HCT116 (cell line): Measurements from ENCODE around the gene ALCAM. TPM values are rescaled to one million over a fixed set of nuclear protein-coding genes. Genes with fewer than 3 reads are reported as not detected.

Experiments
- ATAC-seq: fragments of 200-7000 bp; cut with Tn5 transposase; 2 replicates; pipeline ENCODE4 v1.9.1; 2020; ENCODE audit warnings: mild to moderate bottlenecking, moderate library complexity
- BruUV-seq: library from RNA; stranded (reverse); fragments of 400-500 nt; replicated peaks from 2 replicates; lab custom pipeline; 2021; lab: Mats Ljungman, UMichigan
- CTCF ChIA-PET: fragments of 300-600 bp; sonication (Branson Sonifier 250); formaldehyde crosslinking; loops from one replicate; lab custom pipeline; 2021; ENCODE audit warnings: antibody characterized with exemption; lab: Charles Lee
- POLR2A ChIA-PET: fragments of 300-600, 350-600 bp; sonication (Branson Sonifier 250); formaldehyde crosslinking; loops from one replicate; lab custom pipeline; 2021; ENCODE audit warnings: antibody characterized with exemption; lab: Charles Lee
- RAD21 ChIA-PET, 2 experiments: fragments of 300-600 bp; sonication (Branson Sonifier 250); formaldehyde crosslinking; loops; one replicate each; lab custom pipeline; 2023; ENCODE audit warnings: low total read pairs in 2 of 2; ENCODE audit not compliant: uncharacterized antibody in 2 of 2, unreplicated experiment in 2 of 2, low non-redundant PET in 1 of 2; lab: Charles Lee
- DNase-seq: peaks from one replicate; pipeline ENCODE4 v3.0.0-alpha.2; 2010; ENCODE audit warnings: low read depth, low spot score
- H2AFZ ChIP-seq: fragments of 200-600 bp; shearing (Covaris generic), sonication (generic); 2 replicates; pipeline ENCODE4 v1.6.1; 2017; ENCODE audit warnings: low read depth, mixed run types, mixed read lengths, antibody characterized with exemption, low read length; ENCODE audit not compliant: poor library complexity, severe bottlenecking
- H3K27ac ChIP-seq: 2 replicates; pipeline ENCODE4 v1.5.1; 2012; ENCODE audit warnings: low read depth, low read length
- H3K27me3 ChIP-seq: fragments of 200-600 bp; sonication (generic); 2 replicates; pipeline ENCODE4 v1.6.1; 2016; ENCODE audit warnings: mixed run types, low read length, mixed read lengths; ENCODE audit not compliant: insufficient read depth
- H3K36me3 ChIP-seq, 2 experiments: fragments of 200-500 bp in 1 of 2; fragments of 200-600 bp in 1 of 2; sonication (Bioruptor generic) in 1 of 2; sonication (generic) in 1 of 2; 2 replicates each; pipeline versions ENCODE4 v1.5.1 to v1.6.1; 2014 to 2016; ENCODE audit warnings: low read length in 2 of 2, inconsistent platforms in 1 of 2, mixed read lengths in 1 of 2, mixed run types in 1 of 2; ENCODE audit not compliant: insufficient read depth in 2 of 2, control insufficient read depth in 1 of 2
- H3K4me1 ChIP-seq, 2 experiments: fragments of 200-600 bp in 1 of 2; sonication (generic) in 1 of 2; 2 replicates each; pipeline versions ENCODE4 v1.5.1 to v1.6.1; 2012 to 2017; ENCODE audit warnings: low read length in 2 of 2, inconsistent platforms in 1 of 2, mild to moderate bottlenecking in 1 of 2, mixed read lengths in 1 of 2, mixed run types in 1 of 2, moderate library complexity in 1 of 2; ENCODE audit not compliant: insufficient read depth in 2 of 2, control insufficient read depth in 1 of 2
- H3K4me2 ChIP-seq: fragments of 200-600 bp; sonication (generic); 2 replicates; pipeline ENCODE4 v1.6.1; 2017; ENCODE audit warnings: mixed run types, low read length, mixed read lengths
- H3K4me3 ChIP-seq, 2 experiments: fragments of 200-600 bp in 1 of 2; sonication (generic) in 1 of 2; replicated peaks in 1 of 2; 2 replicates each; pipeline ENCODE4 v1.5.1; 2011 to 2016; ENCODE audit warnings: low read length in 2 of 2, control low read depth in 1 of 2, low read depth in 1 of 2, mild to moderate bottlenecking in 1 of 2, mixed read lengths in 1 of 2, mixed run types in 1 of 2
- H3K79me2 ChIP-seq: fragments of 200-600 bp; sonication (generic); 2 replicates; pipeline ENCODE4 v1.6.1; 2017; ENCODE audit warnings: mild to moderate bottlenecking, mixed run types, low read length, moderate library complexity, mixed read lengths; ENCODE audit not compliant: insufficient read depth
- H3K9ac ChIP-seq: fragments of 200-600 bp; sonication (generic); 2 replicates; pipeline ENCODE4 v1.6.1; 2016; ENCODE audit warnings: low read length, mixed read lengths
- H3K9me2 ChIP-seq: fragments of 200-600 bp; sonication (generic), shearing (Covaris generic); 2 replicates; pipeline ENCODE4 v1.6.1; 2017; ENCODE audit warnings: mixed run types, mild to moderate bottlenecking, moderate library complexity; ENCODE audit not compliant: insufficient read depth
- H3K9me3 ChIP-seq, 2 experiments: fragments of 200-500 bp in 1 of 2; fragments of 200-600 bp in 1 of 2; sonication (Bioruptor generic) in 1 of 2; sonication (generic) in 1 of 2; 2 replicates each; pipeline ENCODE4 v1.6.1; 2014 to 2017; ENCODE audit warnings: low read length in 2 of 2, mixed read lengths in 2 of 2, inconsistent platforms in 1 of 2, low read depth in 1 of 2, mild to moderate bottlenecking in 1 of 2, mixed run types in 1 of 2, moderate library complexity in 1 of 2; ENCODE audit not compliant: control insufficient read depth in 1 of 2, insufficient read depth in 1 of 2
- H4K20me1 ChIP-seq: fragments of 200-600 bp; sonication (generic), shearing (Covaris generic); 2 replicates; pipeline ENCODE4 v1.6.1; 2017; ENCODE audit warnings: mixed run types, mild to moderate bottlenecking, moderate library complexity; ENCODE audit not compliant: insufficient read depth
- CBX3 ChIP-seq: IDR thresholded peaks from 2 replicates; pipeline ENCODE4 v1.6.1; 2012; ENCODE audit warnings: low read depth
- EGR1 ChIP-seq: IDR thresholded peaks from 2 replicates; pipeline ENCODE4 v1.6.1; 2012; ENCODE audit warnings: low read depth
- ELF1 ChIP-seq: IDR thresholded peaks from 2 replicates; pipeline ENCODE4 v1.6.1; 2012; ENCODE audit warnings: low read depth, borderline replicate concordance
- POLR2AphosphoS5 ChIP-seq: IDR thresholded peaks from 2 replicates; pipeline ENCODE4 v1.6.1; 2011; ENCODE audit warnings: mild to moderate bottlenecking, low read depth, low read length, moderate library complexity
- RAD21 ChIP-seq: IDR thresholded peaks from 2 replicates; pipeline ENCODE4 v1.6.1; 2012; ENCODE audit warnings: low read depth, mild to moderate bottlenecking
- ZFX ChIP-seq: fragments of 450-650 bp; IDR thresholded peaks from 2 replicates; pipeline ENCODE4 v1.6.1; 2017
- intact Hi-C: fragments of 100-400 bp; cut with micrococcal nuclease; formaldehyde crosslinking; loops from 2 replicates; pipeline ENCODE4 v1.10.0; 2022
- total RNA-seq: library from RNA; stranded (reverse); gene quantifications from one replicate; pipeline ENCODE4 v1.2.1, GENCODE V29; 2021; ENCODE audit not compliant: unreplicated experiment
- TF ChIP-seq, protein P1 (sequence below), 3 experiments: fragments of 200-600 bp in 1 of 3; sonication (generic) in 1 of 3; IDR thresholded peaks in 2 of 3; conservative IDR thresholded peaks in 1 of 3; 2 replicates each; pipeline ENCODE4 v1.5.1; 2012 to 2017; ENCODE audit warnings: low read depth in 2 of 3, low read length in 2 of 3, antibody characterized with exemption in 1 of 3, borderline replicate concordance in 1 of 3, control low read depth in 1 of 3, mild to moderate bottlenecking in 1 of 3, mixed read lengths in 1 of 3, mixed run types in 1 of 3, moderate library complexity in 1 of 3; ENCODE audit not compliant: insufficient read depth in 1 of 3
- TF ChIP-seq, protein P2 (sequence below): IDR thresholded peaks from 2 replicates; pipeline ENCODE4 v1.6.1; 2012
- TF ChIP-seq, protein P3 (sequence below): IDR thresholded peaks from 2 replicates; pipeline ENCODE4 v1.6.1; 2011; ENCODE audit warnings: mild to moderate bottlenecking, low read length, moderate library complexity; ENCODE audit not compliant: insufficient replicate concordance; ENCODE audit errors: extremely low read depth

The ALCAM gene
- total RNA-seq, 1 experiment from 2014 or later = 56.7 TPM

DNA sequence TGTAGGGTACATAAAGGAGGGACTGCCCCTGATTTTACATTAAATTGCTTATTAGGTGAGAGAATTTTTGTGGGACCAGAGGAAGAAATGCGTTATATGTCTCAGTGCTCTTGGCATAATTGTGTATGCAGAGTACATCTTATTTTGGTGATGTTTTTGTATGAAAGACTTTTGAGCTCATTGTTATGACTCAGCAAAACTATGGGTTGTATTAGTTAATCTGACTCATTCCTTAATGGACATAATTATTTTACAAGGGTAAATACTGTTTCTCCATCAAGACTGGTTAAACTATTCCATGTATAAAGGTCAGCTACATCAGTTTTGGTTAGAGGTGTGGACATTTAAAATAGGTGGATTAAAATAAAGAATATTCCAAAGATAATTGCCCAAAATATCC, 156.8 kb downstream of the ALCAM start:
- Histone ChIP-seq H3K9ac (no peak overlapping the region), H2AFZ (no peak overlapping the region), H3K9me3 (no peaks in the 10 kb centered on the region), H3K27me3 (no peaks in the 10 kb centered on the region), H3K27ac (no peak overlapping the region), H3K36me3 (no peaks in the 10 kb centered on the region), H3K4me1 (peaks cover 22 to 23% of the 10 kb centered on the region in 2 experiments), H4K20me1 (no peaks in the 10 kb centered on the region), H3K4me2 (no peak overlapping the region), H3K4me3 (no peak overlapping the region), H3K79me2 (no peaks in the 10 kb centered on the region), H3K9me2 (no peaks in the 10 kb centered on the region)
- RAD21 ChIA-PET = no interaction called here
- TF ChIP-seq, protein P1, sequence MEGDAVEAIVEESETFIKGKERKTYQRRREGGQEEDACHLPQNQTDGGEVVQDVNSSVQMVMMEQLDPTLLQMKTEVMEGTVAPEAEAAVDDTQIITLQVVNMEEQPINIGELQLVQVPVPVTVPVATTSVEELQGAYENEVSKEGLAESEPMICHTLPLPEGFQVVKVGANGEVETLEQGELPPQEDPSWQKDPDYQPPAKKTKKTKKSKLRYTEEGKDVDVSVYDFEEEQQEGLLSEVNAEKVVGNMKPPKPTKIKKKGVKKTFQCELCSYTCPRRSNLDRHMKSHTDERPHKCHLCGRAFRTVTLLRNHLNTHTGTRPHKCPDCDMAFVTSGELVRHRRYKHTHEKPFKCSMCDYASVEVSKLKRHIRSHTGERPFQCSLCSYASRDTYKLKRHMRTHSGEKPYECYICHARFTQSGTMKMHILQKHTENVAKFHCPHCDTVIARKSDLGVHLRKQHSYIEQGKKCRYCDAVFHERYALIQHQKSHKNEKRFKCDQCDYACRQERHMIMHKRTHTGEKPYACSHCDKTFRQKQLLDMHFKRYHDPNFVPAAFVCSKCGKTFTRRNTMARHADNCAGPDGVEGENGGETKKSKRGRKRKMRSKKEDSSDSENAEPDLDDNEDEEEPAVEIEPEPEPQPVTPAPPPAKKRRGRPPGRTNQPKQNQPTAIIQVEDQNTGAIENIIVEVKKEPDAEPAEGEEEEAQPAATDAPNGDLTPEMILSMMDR (IDR thresholded peaks at IDR 0.05 in 2 of 3, conservative IDR thresholded peaks at IDR 0.05 in 1 of 3; ENCODE audit: borderline replicate concordance in 1 of 3, insufficient read depth in 1 of 3, low read depth in 2 of 3, low read length in 2 of 3) = no peak
- TF ChIP-seq ZFX = no peak
- TF ChIP-seq, protein P2, sequence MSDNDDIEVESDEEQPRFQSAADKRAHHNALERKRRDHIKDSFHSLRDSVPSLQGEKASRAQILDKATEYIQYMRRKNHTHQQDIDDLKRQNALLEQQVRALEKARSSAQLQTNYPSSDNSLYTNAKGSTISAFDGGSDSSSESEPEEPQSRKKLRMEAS = no peak
- TF ChIP-seq ELF1 = no peak
- BruUV-seq = no TSS peak
- no peak for DNase-seq
- intact Hi-C loops = no loop called here
- CTCF ChIA-PET = no interaction called here
- POLR2A ChIA-PET = no interaction called here
- no peak for ATAC-seq

DNA sequence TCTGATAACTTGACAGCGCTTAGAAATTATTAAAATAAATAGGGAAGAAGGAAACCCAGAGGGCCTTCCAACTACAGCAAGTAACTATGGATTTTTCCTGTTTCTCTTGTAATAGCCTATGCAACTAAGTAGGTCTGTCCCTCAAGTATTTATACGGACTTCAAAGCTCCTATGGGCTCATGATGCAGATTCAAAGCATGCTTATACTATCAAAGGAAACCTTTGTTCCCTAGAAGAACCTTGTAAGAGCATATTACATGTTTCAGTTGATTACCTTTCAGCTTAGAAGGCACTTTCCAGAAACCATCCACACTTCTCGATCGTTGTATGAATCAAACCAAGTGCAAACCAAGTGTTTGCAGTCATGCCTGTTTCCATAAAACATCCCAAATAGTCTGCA, 158.8 kb downstream of the ALCAM start:
- intact Hi-C loops = no loop called here
- CTCF ChIA-PET = no interaction called here
- Histone ChIP-seq H2AFZ (no peak overlapping the region), H3K27me3 (no peaks in the 10 kb centered on the region), H3K79me2 (no peaks in the 10 kb centered on the region), H3K4me3 (no peak overlapping the region), H3K36me3 (no peaks in the 10 kb centered on the region), H3K4me1 (peaks cover 22 to 23% of the 10 kb centered on the region in 2 experiments), H3K27ac (no peak overlapping the region), H3K9ac (no peak overlapping the region), H3K9me2 (no peaks in the 10 kb centered on the region), H3K9me3 (no peaks in the 10 kb centered on the region), H4K20me1 (no peaks in the 10 kb centered on the region), H3K4me2 (no peak overlapping the region)
- no TSS peak for BruUV-seq
- POLR2A ChIA-PET = no interaction called here
- RAD21 ChIA-PET = no interaction called here
- TF ChIP-seq RAD21 = no peak
- no peak for TF ChIP-seq CBX3
- TF ChIP-seq POLR2AphosphoS5 = no peak
- no peak for TF ChIP-seq ELF1
- TF ChIP-seq, protein P3, sequence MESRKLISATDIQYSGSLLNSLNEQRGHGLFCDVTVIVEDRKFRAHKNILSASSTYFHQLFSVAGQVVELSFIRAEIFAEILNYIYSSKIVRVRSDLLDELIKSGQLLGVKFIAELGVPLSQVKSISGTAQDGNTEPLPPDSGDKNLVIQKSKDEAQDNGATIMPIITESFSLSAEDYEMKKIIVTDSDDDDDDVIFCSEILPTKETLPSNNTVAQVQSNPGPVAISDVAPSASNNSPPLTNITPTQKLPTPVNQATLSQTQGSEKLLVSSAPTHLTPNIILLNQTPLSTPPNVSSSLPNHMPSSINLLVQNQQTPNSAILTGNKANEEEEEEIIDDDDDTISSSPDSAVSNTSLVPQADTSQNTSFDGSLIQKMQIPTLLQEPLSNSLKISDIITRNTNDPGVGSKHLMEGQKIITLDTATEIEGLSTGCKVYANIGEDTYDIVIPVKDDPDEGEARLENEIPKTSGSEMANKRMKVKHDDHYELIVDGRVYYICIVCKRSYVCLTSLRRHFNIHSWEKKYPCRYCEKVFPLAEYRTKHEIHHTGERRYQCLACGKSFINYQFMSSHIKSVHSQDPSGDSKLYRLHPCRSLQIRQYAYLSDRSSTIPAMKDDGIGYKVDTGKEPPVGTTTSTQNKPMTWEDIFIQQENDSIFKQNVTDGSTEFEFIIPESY = no peak
- TF ChIP-seq EGR1 = no peak
- ATAC-seq = no peak
- no peak for DNase-seq
